Testis (tissue), 3 donors: ENCODE results near the gene AGAP1. TPM values are rescaled to one million over a fixed set of nuclear protein-coding genes. Genes with fewer than 3 reads are reported as not detected.

ENCODE experiments used
- DNase-seq: peaks from one replicate; pipeline ENCODE4 v3.0.0-alpha.2; 2019
- H3K27ac ChIP-seq, 2 donors: fragments of 200-600 bp; sonication (generic); one replicate each; pipeline ENCODE4 v1.5.1; 2019
- H3K27me3 ChIP-seq: fragments of 200-600 bp; sonication (generic); one replicate; pipeline ENCODE4 v1.5.1; 2019
- H3K36me3 ChIP-seq: fragments of 200-600 bp; sonication (generic); one replicate; pipeline ENCODE4 v1.5.1; 2017; ENCODE audit warnings: low read depth; ENCODE audit errors: missing control alignments
- H3K4me1 ChIP-seq: fragments of 200-600 bp; sonication (generic); one replicate; pipeline ENCODE4 v1.5.1; 2019
- H3K4me3 ChIP-seq, 2 donors: fragments of 200-600 bp; sonication (generic); one replicate each; pipeline ENCODE4 v1.5.1; 2017 to 2019
- H3K9me3 ChIP-seq: fragments of 200-600 bp; sonication (generic); one replicate; pipeline ENCODE4 v1.5.1; 2017
- CTCF ChIP-seq, 3 experiments: fragments of 450-650 bp in 2 of 3; fragments of 200-600 bp in 1 of 3; sonication (generic) in 1 of 3; IDR thresholded peaks; one replicate each; pipeline ENCODE4 v1.5.1; 2016 to 2019; ENCODE audit warnings: antibody characterized with exemption in 3 of 3, mild to moderate bottlenecking in 2 of 3, moderate library complexity in 1 of 3
- POLR2A ChIP-seq: fragments of 450-650 bp; IDR thresholded peaks from one replicate; pipeline ENCODE4 v1.6.1; 2017; ENCODE audit warnings: antibody characterized with exemption, mild to moderate bottlenecking, moderate library complexity
- WGBS, 2 donors: methylation state at CpG; one replicate each; pipeline ENCODE4 v1.1.5; 2018; 5-methylcytosine and 5-hydroxymethylcytosine counted together
- intact Hi-C: fragments of 100-400 bp; cut with DNase I; formaldehyde crosslinking; loops from one replicate; pipeline ENCODE4 v1.15.1; 2023; ENCODE audit warnings: low total_unique reads
- polyA plus RNA-seq: library from polyadenylated mRNA; stranded (reverse); fragments of 350-450 nt; fragmentation: Illumina TruSeq; extraction: RNeasy Lipid Tissue Mini Kit (QIAGEN cat#74804); gene quantifications from one replicate; pipeline ENCODE4 v1.2.3, GENCODE V29; 2014; ENCODE audit warnings: low read depth, low replicate concordance; ENCODE audit not compliant: insufficient read depth
- total RNA-seq, 2 donors: library from RNA; depleted of rRNA; stranded (reverse); fragments of >200 nt; gene quantifications; one replicate each; pipeline ENCODE4 v1.2.3, GENCODE V29; 2016

AGAP1 gene
- total and polyA plus RNA-seq, 3 donors from 2014 or later, result 21.4 to 45.5 (median 40.7) TPM

GRCh38 chr2:235534678-235535422 lies 41.0 kb downstream of the AGAP1 start:
- intact Hi-C loops, result no loop called here
- no peak for DNase-seq
- no peak overlapping the region for H3K27ac ChIP-seq
- H3K4me1 ChIP-seq, result no peaks in the 10 kb centered on the region
- TF ChIP-seq POLR2A (no peak), CTCF (IDR thresholded peaks at IDR 0.05) (no peak)
- no peaks in the 10 kb centered on the region for H3K9me3 ChIP-seq
- no peaks in the 10 kb centered on the region for H3K36me3 ChIP-seq
- H3K27me3 ChIP-seq, result no peaks in the 10 kb centered on the region
- 94% methylated on average over 32 of the region's 32 CpGs for WGBS, 2 donors
- H3K4me3 ChIP-seq, result no peak overlapping the region

- no peak overlapping the region for H3K27ac ChIP-seq
- H3K4me3 ChIP-seq, result no peak overlapping the region
- DNase-seq, result no peak
- H3K36me3 ChIP-seq, result no peaks in the 10 kb centered on the region
- no peak for TF ChIP-seq POLR2A
- TF ChIP-seq CTCF (IDR thresholded peaks at IDR 0.05), result no peak
- intact Hi-C loops, result no loop called here
- WGBS, 2 donors, result 87 to 91% methylated on average over 21 to 25 of the region's 25 CpGs
- H3K27me3 ChIP-seq, result no peaks in the 10 kb centered on the region
- no peaks in the 10 kb centered on the region for H3K9me3 ChIP-seq
- H3K4me1 ChIP-seq, result no peaks in the 10 kb centered on the region
Measured at GRCh38 chr2:235535423-235536130, 41.7 kb downstream of the AGAP1 start.

GRCh38 chr2:235536711-235537110 lies 42.9 kb downstream of the AGAP1 start:
- WGBS, 2 donors, result 90 to 96% methylated on average over 11 of the region's 11 CpGs
- H3K4me1 ChIP-seq, result no peaks in the 10 kb centered on the region
- TF ChIP-seq POLR2A, result no peak
- TF ChIP-seq CTCF (IDR thresholded peaks at IDR 0.05), result no peak

GRCh38 chr2:235537186-235537585 lies 43.3 kb downstream of the AGAP1 start:
- DNase-seq, result no peak
- no peaks in the 10 kb centered on the region for H3K36me3 ChIP-seq
- no peaks in the 10 kb centered on the region for H3K27me3 ChIP-seq
- no peak for TF ChIP-seq POLR2A
- no peak for TF ChIP-seq CTCF (IDR thresholded peaks at IDR 0.05)
- H3K27ac ChIP-seq, result no peak overlapping the region
- no peaks in the 10 kb centered on the region for H3K9me3 ChIP-seq
- H3K4me3 ChIP-seq, result no peak overlapping the region
- no peaks in the 10 kb centered on the region for H3K4me1 ChIP-seq
- intact Hi-C loops, result no loop called here
- WGBS, 2 donors, result 92 to 94% methylated on average over 7 of the region's 7 CpGs

More at GRCh38 chr2:235536711-235537110, 42.9 kb downstream of the AGAP1 start:
- no peaks in the 10 kb centered on the region for H3K36me3 ChIP-seq
- no peak for DNase-seq
- no peaks in the 10 kb centered on the region for H3K27me3 ChIP-seq
- H3K4me3 ChIP-seq, result no peak overlapping the region
- no peak overlapping the region for H3K27ac ChIP-seq
- H3K9me3 ChIP-seq, result no peaks in the 10 kb centered on the region
- intact Hi-C loops, result no loop called here
